Neural cell (in vitro differentiated cells): ENCODE measurements around the gene ATP11A. TPM values are rescaled to one million over a fixed set of nuclear protein-coding genes. Genes with fewer than 3 reads are reported as not detected.

Experiments
- H2AFZ ChIP-seq: fragments of 200-600, 300-800 bp; sonication (generic), shearing (Covaris generic); 2 replicates; pipeline ENCODE4 v1.6.0; 2014; ENCODE audit warnings: low read depth, mild to moderate bottlenecking, antibody characterized with exemption, low read length, moderate library complexity
- H3F3A ChIP-seq: fragments of 200-600 bp; shearing (Covaris generic); 2 replicates; pipeline ENCODE4 v1.6.1; 2016; ENCODE audit warnings: mild to moderate bottlenecking, moderate library complexity, mixed read lengths, antibody characterized with exemption, low read length; ENCODE audit not compliant: insufficient read depth, poor library complexity, severe bottlenecking
- H3K27ac ChIP-seq: fragments of 200-600, 300-800 bp; sonication (generic), shearing (Covaris generic); 2 replicates; pipeline ENCODE4 v1.5.1; 2014; ENCODE audit warnings: mild to moderate bottlenecking, low read length, moderate library complexity
- H3K27me3 ChIP-seq: fragments of 300-800, 200-600 bp; sonication (generic), shearing (Covaris generic); 2 replicates; pipeline ENCODE4 v1.6.0; 2014; ENCODE audit warnings: mild to moderate bottlenecking, low read depth, low read length, moderate library complexity; ENCODE audit not compliant: insufficient read depth
- H3K36me3 ChIP-seq: fragments of 300-800, 200-600 bp; sonication (generic), shearing (Covaris generic); 2 replicates; pipeline ENCODE4 v1.5.1; 2014; ENCODE audit warnings: mild to moderate bottlenecking, antibody characterized with exemption, low read length, moderate library complexity; ENCODE audit not compliant: insufficient read depth
- H3K4me2 ChIP-seq: fragments of 300-800, 200-600 bp; sonication (generic), shearing (Covaris generic); 2 replicates; pipeline ENCODE4 v1.6.0; 2014; ENCODE audit warnings: mild to moderate bottlenecking, low read length
- H3K4me3 ChIP-seq: fragments of 300-800, 200-600 bp; sonication (generic), shearing (Covaris generic); 2 replicates; pipeline ENCODE4 v1.5.1; 2014; ENCODE audit warnings: mild to moderate bottlenecking, low read length, moderate library complexity
- H3K79me2 ChIP-seq: fragments of 200-600 bp; shearing (Covaris generic); replicated peaks from 2 replicates; pipeline ENCODE4 v1.6.0; 2014; ENCODE audit warnings: mild to moderate bottlenecking, low read length, moderate library complexity; ENCODE audit not compliant: insufficient read depth
- H3K9ac ChIP-seq: fragments of 300-800, 200-600 bp; sonication (generic), shearing (Covaris generic); 2 replicates; pipeline ENCODE4 v1.6.1; 2016; ENCODE audit warnings: mild to moderate bottlenecking, low read length, mixed read lengths
- H3K9me2 ChIP-seq: fragments of 200-600 bp; shearing (Covaris generic); 2 replicates; pipeline ENCODE4 v1.6.1; 2016; ENCODE audit warnings: mild to moderate bottlenecking, low read length, mixed read lengths; ENCODE audit not compliant: insufficient read depth
- H3K9me3 ChIP-seq: fragments of 200-600, 300-800 bp; sonication (generic), shearing (Covaris generic); 2 replicates; pipeline ENCODE4 v1.6.1; 2016; ENCODE audit warnings: mild to moderate bottlenecking, mixed run types, low read length, moderate library complexity, mixed read lengths
- H4K20me1 ChIP-seq: fragments of 200-600 bp; shearing (Covaris generic); 2 replicates; pipeline ENCODE4 v1.6.1; 2016; ENCODE audit warnings: mild to moderate bottlenecking, mixed run types; ENCODE audit not compliant: insufficient read depth
- EP300 ChIP-seq: fragments of 450-650 bp; conservative IDR thresholded peaks from 2 replicates; pipeline ENCODE4 v1.6.1; 2014; ENCODE audit warnings: antibody characterized with exemption, mild to moderate bottlenecking, moderate library complexity; ENCODE audit not compliant: poor library complexity, severe bottlenecking
- EZH2 ChIP-seq: fragments of 200-600, 300-800 bp; shearing (Covaris generic), sonication (generic); IDR thresholded peaks from 2 replicates; pipeline ENCODE4 v1.6.1; 2014; ENCODE audit warnings: antibody characterized with exemption, low read length, borderline replicate concordance, mild to moderate bottlenecking; ENCODE audit not compliant: insufficient read depth, poor library complexity, severe bottlenecking
- MXI1 ChIP-seq: fragments of 450-650 bp; conservative IDR thresholded peaks from 2 replicates; pipeline ENCODE4 v1.6.1; 2014; ENCODE audit warnings: antibody characterized with exemption, mild to moderate bottlenecking; ENCODE audit not compliant: poor library complexity, severe bottlenecking
- POLR2AphosphoS5 ChIP-seq: IDR thresholded peaks from 2 replicates; pipeline ENCODE4 v1.6.1; 2012
- RAD21 ChIP-seq: fragments of 450-650 bp; conservative IDR thresholded peaks from 2 replicates; pipeline ENCODE4 v1.6.1; 2014; ENCODE audit warnings: antibody characterized with exemption, mild to moderate bottlenecking, moderate library complexity
- SMC3 ChIP-seq: fragments of 450-650 bp; conservative IDR thresholded peaks from 2 replicates; pipeline ENCODE4 v1.6.1; 2014; ENCODE audit warnings: antibody characterized with exemption, mild to moderate bottlenecking, moderate library complexity; ENCODE audit not compliant: poor library complexity
- TAF1 ChIP-seq: IDR thresholded peaks from 2 replicates; pipeline ENCODE4 v1.6.1; 2012; ENCODE audit warnings: low read depth
- polyA plus RNA-seq: library from polyadenylated mRNA; depleted of rRNA; stranded (reverse); fragments of >200 nt; gene quantifications from 2 replicates; pipeline ENCODE4 v1.2.3, GENCODE V29; 2014
- TF ChIP-seq, protein P1 (sequence below): IDR thresholded peaks from 2 replicates; pipeline ENCODE4 v1.6.1; 2012; ENCODE audit warnings: borderline replicate concordance
- TF ChIP-seq, protein P2 (sequence below): fragments of 450-650 bp; IDR thresholded peaks from 2 replicates; pipeline ENCODE4 v1.5.1; 2014; ENCODE audit warnings: antibody characterized with exemption, mild to moderate bottlenecking, moderate library complexity; ENCODE audit not compliant: poor library complexity, severe bottlenecking

Gene ATP11A
- polyA plus RNA-seq, 1 donor from 2014 or later = 3.0 TPM

DNA sequence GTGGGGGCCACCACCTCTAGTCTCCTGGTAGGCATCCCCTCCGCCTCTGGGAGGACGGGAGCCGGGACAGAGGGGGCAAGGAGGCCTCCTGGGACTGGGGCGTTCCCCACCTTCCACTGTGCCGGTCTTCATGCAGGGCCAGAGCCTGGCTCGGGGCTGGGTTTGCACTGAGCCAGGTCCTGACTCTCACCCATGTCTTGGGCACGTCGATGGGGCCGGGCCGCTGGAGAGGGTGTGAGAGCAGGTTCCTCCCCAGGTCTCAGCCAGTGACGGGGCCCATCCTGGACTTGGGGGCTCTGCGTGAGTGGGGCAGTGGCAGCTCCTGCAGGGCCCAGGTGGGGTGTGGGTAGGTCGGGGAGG lies 26.6 kb downstream of the ATP11A start:
- H3K79me2 ChIP-seq = no peaks in the 10 kb centered on the region

DNA sequence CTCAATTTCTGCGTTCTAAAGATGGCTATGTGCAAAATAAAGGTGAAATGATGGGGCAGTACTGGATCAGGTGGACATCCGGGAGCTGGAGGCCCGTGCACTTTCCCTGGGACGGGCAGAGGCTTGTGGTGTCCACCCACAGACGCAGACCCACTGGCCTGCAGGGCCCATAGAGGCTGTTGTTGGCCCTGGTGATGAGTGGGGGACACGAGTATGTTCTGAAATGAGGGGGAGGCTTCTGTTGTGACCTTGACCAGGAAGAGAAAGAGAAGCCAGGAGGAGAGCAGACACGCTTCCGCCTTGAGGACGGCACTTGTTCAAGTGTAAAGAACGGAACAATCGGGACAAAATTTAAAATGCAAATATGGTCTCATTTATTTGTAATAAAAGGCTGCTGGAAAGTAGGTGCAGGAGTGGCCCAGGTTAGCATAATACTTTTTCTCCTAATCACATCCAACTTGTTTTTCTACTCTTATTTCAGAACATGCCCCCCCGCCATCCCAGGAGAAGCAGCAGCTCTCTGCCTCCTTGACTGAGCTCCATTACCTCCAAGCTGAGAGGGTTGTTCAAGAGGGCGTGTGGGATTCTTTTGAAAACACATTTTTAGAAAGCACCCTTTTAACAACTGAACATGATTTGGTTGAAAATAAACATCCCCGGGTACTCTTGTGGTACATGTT lies 27.1 kb downstream of the ATP11A start:
- no peak overlapping the region for H2AFZ ChIP-seq
- no peaks in the 10 kb centered on the region for H3F3A ChIP-seq
- H3K9ac ChIP-seq = no peak overlapping the region
- H3K27ac ChIP-seq = no peak overlapping the region
- no peaks in the 10 kb centered on the region for H4K20me1 ChIP-seq
- H3K36me3 ChIP-seq = no peaks in the 10 kb centered on the region
- H3K79me2 ChIP-seq = no peaks in the 10 kb centered on the region
- TF ChIP-seq TAF1 = no peak
- TF ChIP-seq MXI1 = no peak
- TF ChIP-seq SMC3 = no peak
- TF ChIP-seq POLR2AphosphoS5 = no peak
- TF ChIP-seq, protein P1, sequence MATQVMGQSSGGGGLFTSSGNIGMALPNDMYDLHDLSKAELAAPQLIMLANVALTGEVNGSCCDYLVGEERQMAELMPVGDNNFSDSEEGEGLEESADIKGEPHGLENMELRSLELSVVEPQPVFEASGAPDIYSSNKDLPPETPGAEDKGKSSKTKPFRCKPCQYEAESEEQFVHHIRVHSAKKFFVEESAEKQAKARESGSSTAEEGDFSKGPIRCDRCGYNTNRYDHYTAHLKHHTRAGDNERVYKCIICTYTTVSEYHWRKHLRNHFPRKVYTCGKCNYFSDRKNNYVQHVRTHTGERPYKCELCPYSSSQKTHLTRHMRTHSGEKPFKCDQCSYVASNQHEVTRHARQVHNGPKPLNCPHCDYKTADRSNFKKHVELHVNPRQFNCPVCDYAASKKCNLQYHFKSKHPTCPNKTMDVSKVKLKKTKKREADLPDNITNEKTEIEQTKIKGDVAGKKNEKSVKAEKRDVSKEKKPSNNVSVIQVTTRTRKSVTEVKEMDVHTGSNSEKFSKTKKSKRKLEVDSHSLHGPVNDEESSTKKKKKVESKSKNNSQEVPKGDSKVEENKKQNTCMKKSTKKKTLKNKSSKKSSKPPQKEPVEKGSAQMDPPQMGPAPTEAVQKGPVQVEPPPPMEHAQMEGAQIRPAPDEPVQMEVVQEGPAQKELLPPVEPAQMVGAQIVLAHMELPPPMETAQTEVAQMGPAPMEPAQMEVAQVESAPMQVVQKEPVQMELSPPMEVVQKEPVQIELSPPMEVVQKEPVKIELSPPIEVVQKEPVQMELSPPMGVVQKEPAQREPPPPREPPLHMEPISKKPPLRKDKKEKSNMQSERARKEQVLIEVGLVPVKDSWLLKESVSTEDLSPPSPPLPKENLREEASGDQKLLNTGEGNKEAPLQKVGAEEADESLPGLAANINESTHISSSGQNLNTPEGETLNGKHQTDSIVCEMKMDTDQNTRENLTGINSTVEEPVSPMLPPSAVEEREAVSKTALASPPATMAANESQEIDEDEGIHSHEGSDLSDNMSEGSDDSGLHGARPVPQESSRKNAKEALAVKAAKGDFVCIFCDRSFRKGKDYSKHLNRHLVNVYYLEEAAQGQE = no peak
- TF ChIP-seq, protein P2, sequence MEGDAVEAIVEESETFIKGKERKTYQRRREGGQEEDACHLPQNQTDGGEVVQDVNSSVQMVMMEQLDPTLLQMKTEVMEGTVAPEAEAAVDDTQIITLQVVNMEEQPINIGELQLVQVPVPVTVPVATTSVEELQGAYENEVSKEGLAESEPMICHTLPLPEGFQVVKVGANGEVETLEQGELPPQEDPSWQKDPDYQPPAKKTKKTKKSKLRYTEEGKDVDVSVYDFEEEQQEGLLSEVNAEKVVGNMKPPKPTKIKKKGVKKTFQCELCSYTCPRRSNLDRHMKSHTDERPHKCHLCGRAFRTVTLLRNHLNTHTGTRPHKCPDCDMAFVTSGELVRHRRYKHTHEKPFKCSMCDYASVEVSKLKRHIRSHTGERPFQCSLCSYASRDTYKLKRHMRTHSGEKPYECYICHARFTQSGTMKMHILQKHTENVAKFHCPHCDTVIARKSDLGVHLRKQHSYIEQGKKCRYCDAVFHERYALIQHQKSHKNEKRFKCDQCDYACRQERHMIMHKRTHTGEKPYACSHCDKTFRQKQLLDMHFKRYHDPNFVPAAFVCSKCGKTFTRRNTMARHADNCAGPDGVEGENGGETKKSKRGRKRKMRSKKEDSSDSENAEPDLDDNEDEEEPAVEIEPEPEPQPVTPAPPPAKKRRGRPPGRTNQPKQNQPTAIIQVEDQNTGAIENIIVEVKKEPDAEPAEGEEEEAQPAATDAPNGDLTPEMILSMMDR = no peak
- TF ChIP-seq RAD21 = no peak
- no peak for TF ChIP-seq EZH2
- no peaks in the 10 kb centered on the region for H3K9me3 ChIP-seq
- no peaks in the 10 kb centered on the region for H3K9me2 ChIP-seq
- H3K27me3 ChIP-seq = no peaks in the 10 kb centered on the region
- H3K4me3 ChIP-seq = no peak overlapping the region
- H3K4me2 ChIP-seq = no peak overlapping the region

More for the DNA sequence above, 26.6 kb downstream of the ATP11A start:
- Histone ChIP-seq H3K27ac (no peak overlapping the region), H3K36me3 (no peaks in the 10 kb centered on the region), H2AFZ (no peak overlapping the region), H3K4me3 (no peak overlapping the region), H3F3A (peaks cover under 1% of the 10 kb centered on the region), H3K9me3 (no peaks in the 10 kb centered on the region), H3K9me2 (no peaks in the 10 kb centered on the region), H3K9ac (no peak overlapping the region), H3K27me3 (no peaks in the 10 kb centered on the region), H3K4me2 (no peak overlapping the region), H4K20me1 (no peaks in the 10 kb centered on the region)
- TF ChIP-seq, protein P1 = no peak
- no peak for TF ChIP-seq EP300
- no peak for TF ChIP-seq SMC3
- TF ChIP-seq, protein P2 = no peak
- no peak for TF ChIP-seq POLR2AphosphoS5
- no peak for TF ChIP-seq RAD21
